HepG2 (cell line): ENCODE results near the gene TERC. TPM values are rescaled to one million over a fixed set of nuclear protein-coding genes. Genes with fewer than 3 reads are reported as not detected.

Source experiments
- ESRRA ChIP-seq: sonication (generic); formaldehyde crosslinking; IDR thresholded peaks from 2 replicates; pipeline ENCODE4 v1.5.1; 2020; ENCODE audit warnings: mild to moderate bottlenecking, low read depth, missing genetic modification reagents
- ETS1 ChIP-seq: sonication (generic); formaldehyde crosslinking; IDR thresholded peaks from 2 replicates; pipeline ENCODE4 v1.4.0; 2020; ENCODE audit warnings: missing genetic modification reagents
- FOXO1 ChIP-seq: sonication (generic); formaldehyde crosslinking; IDR thresholded peaks from 2 replicates; pipeline ENCODE4 v1.4.0; 2020; ENCODE audit warnings: missing genetic modification reagents
- HNF1A ChIP-seq, 2 experiments: sonication (generic) in 1 of 2; formaldehyde crosslinking in 1 of 2; IDR thresholded peaks; 2 replicates each; pipeline versions ENCODE4 v1.4.0 to v1.6.1; 2016 to 2020; ENCODE audit warnings: borderline replicate concordance in 1 of 2, low read depth in 1 of 2, mild to moderate bottlenecking in 1 of 2, missing genetic modification reagents in 1 of 2
- KDM2A ChIP-seq: sonication (generic); formaldehyde crosslinking; IDR thresholded peaks from 2 replicates; pipeline ENCODE4 v1.4.0; 2020; ENCODE audit warnings: low read depth, missing genetic modification reagents, borderline replicate concordance
- KLF12 ChIP-seq: sonication (generic); formaldehyde crosslinking; IDR thresholded peaks from 2 replicates; pipeline ENCODE4 v1.4.0; 2020; ENCODE audit warnings: missing genetic modification reagents, borderline replicate concordance
- PTBP1 ChIP-seq: fragments of 200-400 bp; formaldehyde crosslinking; IDR thresholded peaks from 2 replicates; pipeline ENCODE4 v1.6.1; 2018; ENCODE audit warnings: low read length, low read depth; ENCODE audit not compliant: poor library complexity, severe bottlenecking
- RCOR2 ChIP-seq: IDR thresholded peaks from 2 replicates; pipeline ENCODE4 v1.6.1; 2016; ENCODE audit warnings: missing biosample characterization, missing genetic modification reagents
- SMARCE1 ChIP-seq: fragments of 450-650 bp; IDR thresholded peaks from 2 replicates; pipeline ENCODE4 v1.6.1; 2017; ENCODE audit warnings: borderline replicate concordance
- YEATS4 ChIP-seq: sonication (generic); formaldehyde crosslinking; IDR thresholded peaks from 2 replicates; pipeline ENCODE4 v1.4.0; 2020; ENCODE audit warnings: missing genetic modification reagents, borderline replicate concordance
- ZNF281 ChIP-seq: sonication (generic); formaldehyde crosslinking; IDR thresholded peaks from 2 replicates; pipeline ENCODE4 v1.4.0; 2020; ENCODE audit warnings: missing genetic modification reagents, borderline replicate concordance
- ZNF329 ChIP-seq: sonication (generic); formaldehyde crosslinking; IDR thresholded peaks from 2 replicates; pipeline ENCODE4 v1.9.0; 2021; ENCODE audit warnings: low read depth, mild to moderate bottlenecking, missing genetic modification reagents
- ZNF451 ChIP-seq: sonication (generic); formaldehyde crosslinking; IDR thresholded peaks from 2 replicates; pipeline ENCODE4 v1.5.0; 2020; ENCODE audit warnings: mild to moderate bottlenecking, missing genetic modification reagents
- ZNF503 ChIP-seq: sonication (generic); formaldehyde crosslinking; IDR thresholded peaks from 2 replicates; pipeline ENCODE4 v1.4.0; 2020; ENCODE audit warnings: missing genetic modification reagents
- ZNF550 ChIP-seq: sonication (generic); formaldehyde crosslinking; IDR thresholded peaks from 2 replicates; pipeline ENCODE4 v1.4.0; 2020; ENCODE audit warnings: mild to moderate bottlenecking, missing genetic modification reagents, borderline replicate concordance
- ZNF589 ChIP-seq: sonication (generic); formaldehyde crosslinking; conservative IDR thresholded peaks from 2 replicates; pipeline ENCODE4 v1.8.0; 2022; ENCODE audit warnings: mild to moderate bottlenecking, moderate library complexity, missing genetic modification reagents
- polyA plus RNA-seq, 8 experiments: library from polyadenylated mRNA; depleted of rRNA in 3 of 8; stranded (reverse) in 7 of 8; unstranded in 1 of 8; fragments of >200 nt; fragmentation: Illumina TruSeq in 4 of 8; extraction: Trizol in 4 of 8; gene quantifications; 2 replicates each; pipeline versions ENCODE4 v1.2.1 to v1.2.3, GENCODE V29; 2011 to 2016; ENCODE audit warnings: low read depth in 4 of 8, missing spikeins in 1 of 8, mixed read lengths in 1 of 8; ENCODE audit not compliant: insufficient read depth in 1 of 8
- total RNA-seq, 5 experiments: library from RNA; depleted of rRNA; stranded (reverse); fragments of >200 nt; fragmentation: Illumina TruSeq; extraction: Trizol; gene quantifications; 2 replicates each; pipeline ENCODE4 v1.2.3, GENCODE V29; 2016; ENCODE audit warnings: low read depth in 1 of 5

TERC gene
- total and polyA plus RNA-seq, 2 of the 13 experiments (the other 11 are each of a cell fraction or from before 2014, with no cell fraction given), result 1.3 to 74.6 TPM

GRCh38 chr3:169769287-169770181, 4.7 kb upstream of the TERC start, which contains the start of gene ACTRT3 (continued):
- peak; percentile 37; the same call in 1 of the 2 replicates for TF ChIP-seq KDM2A
- no peak for TF ChIP-seq FOXO1 (CRISPR knock-in tag)
- TF ChIP-seq RCOR2 (CRISPR knock-in tag), result no peak
- TF ChIP-seq HNF1A (IDR thresholded peaks at IDR 0.05; ENCODE audit: low read depth), result no peak
- no peak for TF ChIP-seq HNF1A (CRISPR knock-in tag; IDR thresholded peaks at IDR 0.05; ENCODE audit: borderline replicate concordance)
- TF ChIP-seq ZNF589 (CRISPR knock-in tag), result no peak
- TF ChIP-seq ZNF281, result peak; percentile 7; the same call in 1 of the 2 replicates
- TF ChIP-seq ZNF550 (CRISPR knock-in tag), result no peak
- 0 out of 2 replicates have a peak, but pooled peaks have one; percentile 18 for TF ChIP-seq ZNF503
- no peak for TF ChIP-seq YEATS4 (CRISPR knock-in tag)
- TF ChIP-seq PTBP1, result no peak
- no peak for TF ChIP-seq ZNF329
- no peak for TF ChIP-seq KLF12
- TF ChIP-seq SMARCE1, result no peak
- TF ChIP-seq ETS1 (CRISPR knock-in tag), result no peak
- TF ChIP-seq ESRRA, result no peak
- no peak for TF ChIP-seq ZNF451 (CRISPR knock-in tag)
